ENCODE measurements around the gene CRLF1. TPM values are rescaled to one million over a fixed set of nuclear protein-coding genes. Genes with fewer than 3 reads are reported as not detected.

CRLF1 gene
- total RNA-seq, 1 experiment from 2014 or later = not detected

DNA sequence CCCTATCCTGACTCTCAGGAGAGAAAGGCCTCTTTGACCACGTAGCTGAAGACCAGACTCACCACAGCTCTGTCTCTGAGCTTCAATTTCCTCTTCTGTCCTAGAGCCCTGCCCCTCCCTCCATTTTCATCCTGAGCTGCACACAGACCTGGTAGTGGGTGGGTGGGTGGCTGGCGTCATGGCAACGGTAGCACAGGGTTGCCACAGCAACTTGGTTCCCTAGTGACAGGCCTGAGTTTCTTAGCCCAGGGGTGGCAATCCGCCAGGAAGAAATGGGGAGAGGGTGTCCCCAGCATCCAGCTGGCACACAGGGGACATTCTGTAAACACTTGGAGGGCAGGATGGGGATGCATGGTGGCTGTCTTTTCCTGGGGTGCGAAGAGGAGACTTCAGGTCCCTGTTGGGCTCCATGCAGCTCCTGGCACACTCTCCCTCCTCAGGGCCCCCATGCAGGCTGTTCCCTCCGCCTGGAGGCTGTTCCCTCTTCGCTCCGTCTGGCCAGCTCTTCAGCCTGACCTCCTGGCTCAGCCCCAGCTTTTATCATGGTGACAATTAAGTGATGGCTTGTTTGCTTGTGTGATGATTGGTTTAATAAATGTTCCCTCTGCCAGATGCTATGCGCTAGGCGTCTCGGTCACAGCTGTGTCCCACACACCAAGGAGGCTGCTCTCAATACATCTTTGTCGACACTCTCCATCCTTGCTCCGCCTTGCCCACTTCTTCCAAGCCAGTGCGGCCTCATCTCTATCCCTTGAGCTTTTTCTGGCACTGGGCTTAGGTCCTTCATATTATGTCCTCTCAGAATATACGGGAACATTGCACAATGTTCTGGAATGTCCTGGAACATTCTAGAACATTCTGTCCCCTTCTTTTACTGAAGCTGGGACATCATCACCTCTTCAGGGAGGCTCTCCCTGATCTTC is 22.8 kb upstream of the CRLF1 start:
- Histone ChIP-seq H3K9ac (ENCODE audit: low read length) (no peak overlapping the region), H4K20me1 (ENCODE audit: insufficient read depth, low read depth, low read length) (no peaks in the 10 kb centered on the region), H3K4me2 (ENCODE audit: low read depth, low read length, poor library complexity, severe bottlenecking) (no peak overlapping the region), H3K27ac (ENCODE audit: low read length) (no peak overlapping the region), H3K27me3 (ENCODE audit: low read length) (no peaks in the 10 kb centered on the region), H3K79me2 (ENCODE audit: low read length) (no peaks in the 10 kb centered on the region), H3K36me3 (ENCODE audit: insufficient read depth, low read length) (no peaks in the 10 kb centered on the region), H3K4me1 (ENCODE audit: low read length) (no peaks in the 10 kb centered on the region), H3K9me3 (ENCODE audit: low read length) (no peaks in the 10 kb centered on the region), H2AFZ (ENCODE audit: low read length) (no peak overlapping the region), H3K9me2 (replicated peaks; ENCODE audit: insufficient read depth, low read length) (no peaks in the 10 kb centered on the region), H3K4me3 (ENCODE audit: low read length) (no peak overlapping the region)
- no peak for DNase-seq

DNA sequence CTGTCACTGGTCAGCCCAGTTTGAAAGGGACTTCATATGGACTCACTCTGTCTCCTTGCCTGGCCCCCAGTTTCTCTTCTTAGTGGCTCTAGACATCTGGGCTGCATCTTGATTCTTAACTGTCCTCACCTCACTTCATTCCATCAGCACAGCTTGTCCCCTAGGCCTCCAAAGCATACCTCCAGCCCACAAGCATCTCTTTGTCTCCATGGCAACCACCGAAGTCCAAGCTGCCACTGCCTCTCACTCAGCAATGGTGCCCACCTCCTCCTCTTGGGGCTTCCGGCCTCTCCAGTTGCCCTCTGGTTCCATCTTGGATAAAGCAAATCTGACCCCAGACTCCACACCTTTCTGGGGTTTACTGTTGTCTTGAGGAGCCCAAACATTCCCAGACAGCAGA is 20.3 kb upstream of the CRLF1 start:
- no peaks in the 10 kb centered on the region for H4K20me1 ChIP-seq (ENCODE audit: insufficient read depth, low read depth, low read length)
- no peaks in the 10 kb centered on the region for H3K36me3 ChIP-seq (ENCODE audit: insufficient read depth, low read length)
- no peak overlapping the region for H3K27ac ChIP-seq (ENCODE audit: low read length)
- no peaks in the 10 kb centered on the region for H3K9me2 ChIP-seq (replicated peaks; ENCODE audit: insufficient read depth, low read length)
- no peaks in the 10 kb centered on the region for H3K4me1 ChIP-seq (ENCODE audit: low read length)
- no peak overlapping the region for H3K9ac ChIP-seq (ENCODE audit: low read length)
- no peaks in the 10 kb centered on the region for H3K9me3 ChIP-seq (ENCODE audit: low read length)
- no peaks in the 10 kb centered on the region for H3K27me3 ChIP-seq (ENCODE audit: low read length)
- H3K4me2 ChIP-seq (ENCODE audit: low read depth, low read length, poor library complexity, severe bottlenecking) = no peak overlapping the region
- H3K79me2 ChIP-seq (ENCODE audit: low read length) = no peaks in the 10 kb centered on the region
- no peak overlapping the region for H2AFZ ChIP-seq (ENCODE audit: low read length)
- no peak for DNase-seq
- H3K4me3 ChIP-seq (ENCODE audit: low read length) = no peak overlapping the region

DNA sequence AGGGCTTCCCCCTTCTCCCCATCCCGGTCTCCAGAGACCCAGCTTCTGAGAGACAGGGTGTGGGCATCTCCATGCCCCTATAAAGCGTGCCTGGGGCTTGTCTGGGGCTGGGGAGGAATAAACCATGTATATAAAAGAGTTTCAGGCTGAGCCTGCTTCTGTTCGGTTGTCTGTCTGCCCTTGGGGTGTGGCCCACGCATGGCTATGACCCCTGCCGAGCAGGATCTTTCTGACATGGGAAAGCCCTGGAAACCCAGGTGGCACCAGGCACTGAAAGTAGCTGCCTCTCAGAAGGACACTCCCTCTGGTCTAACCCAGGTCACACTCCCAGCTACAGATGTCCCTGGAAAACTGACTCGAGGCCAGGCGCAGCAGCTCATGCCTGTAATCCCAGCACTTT is 14.3 kb upstream of the CRLF1 start:
- Histone ChIP-seq H3K79me2 (ENCODE audit: low read length) (no peaks in the 10 kb centered on the region), H4K20me1 (ENCODE audit: insufficient read depth, low read depth, low read length) (no peaks in the 10 kb centered on the region), H3K36me3 (ENCODE audit: insufficient read depth, low read length) (no peaks in the 10 kb centered on the region), H3K4me3 (ENCODE audit: low read length) (no peak overlapping the region), H3K9me2 (replicated peaks; ENCODE audit: insufficient read depth, low read length) (no peaks in the 10 kb centered on the region), H3K27me3 (ENCODE audit: low read length) (no peaks in the 10 kb centered on the region), H2AFZ (ENCODE audit: low read length) (no peak overlapping the region), H3K4me1 (ENCODE audit: low read length) (peaks cover 3% of the 10 kb centered on the region; the same call in 1 of the 2 replicates), H3K9me3 (ENCODE audit: low read length) (no peaks in the 10 kb centered on the region), H3K9ac (ENCODE audit: low read length) (no peak overlapping the region), H3K4me2 (ENCODE audit: low read depth, low read length, poor library complexity, severe bottlenecking) (no peak overlapping the region), H3K27ac (ENCODE audit: low read length) (no peak overlapping the region)
- DNase-seq = no peak

DNA sequence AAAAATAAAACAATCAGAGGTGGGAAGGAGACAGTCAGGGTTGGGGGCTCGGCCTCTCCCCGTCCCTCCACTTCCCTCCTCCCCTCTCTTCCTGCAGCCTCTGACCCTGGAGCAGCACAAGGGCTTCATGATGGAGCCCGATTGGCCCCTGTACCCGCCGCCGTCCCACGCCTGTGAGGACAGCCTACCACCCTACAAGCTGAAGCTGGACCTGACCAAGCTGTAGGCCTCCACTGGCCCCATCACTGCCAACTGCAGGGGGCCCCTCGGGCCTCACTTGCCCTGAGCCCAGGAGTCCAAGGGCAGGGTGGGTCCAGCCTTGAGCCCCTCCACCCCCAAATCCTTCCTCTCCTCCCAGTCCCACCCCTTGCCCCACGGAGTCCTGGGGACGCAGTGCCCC is 13.7 kb upstream of the CRLF1 start:
- no peak overlapping the region for H3K4me3 ChIP-seq (ENCODE audit: low read length)
- H3K27ac ChIP-seq (ENCODE audit: low read length) = no peak overlapping the region
- no peak for DNase-seq
- no peaks in the 10 kb centered on the region for H3K9me3 ChIP-seq (ENCODE audit: low read length)
- no peak overlapping the region for H3K4me2 ChIP-seq (ENCODE audit: low read depth, low read length, poor library complexity, severe bottlenecking)
- no peak overlapping the region for H3K9ac ChIP-seq (ENCODE audit: low read length)
- no peaks in the 10 kb centered on the region for H3K27me3 ChIP-seq (ENCODE audit: low read length)
- H3K9me2 ChIP-seq (replicated peaks; ENCODE audit: insufficient read depth, low read length) = no peaks in the 10 kb centered on the region
- H3K36me3 ChIP-seq (ENCODE audit: insufficient read depth, low read length) = no peaks in the 10 kb centered on the region
- H2AFZ ChIP-seq (ENCODE audit: low read length) = no peak overlapping the region
- H4K20me1 ChIP-seq (ENCODE audit: insufficient read depth, low read depth, low read length) = no peaks in the 10 kb centered on the region
- no peaks in the 10 kb centered on the region for H3K79me2 ChIP-seq (ENCODE audit: low read length)
- H3K4me1 ChIP-seq (ENCODE audit: low read length) = peaks cover 3% of the 10 kb centered on the region; the same call in 1 of the 2 replicates

DNA sequence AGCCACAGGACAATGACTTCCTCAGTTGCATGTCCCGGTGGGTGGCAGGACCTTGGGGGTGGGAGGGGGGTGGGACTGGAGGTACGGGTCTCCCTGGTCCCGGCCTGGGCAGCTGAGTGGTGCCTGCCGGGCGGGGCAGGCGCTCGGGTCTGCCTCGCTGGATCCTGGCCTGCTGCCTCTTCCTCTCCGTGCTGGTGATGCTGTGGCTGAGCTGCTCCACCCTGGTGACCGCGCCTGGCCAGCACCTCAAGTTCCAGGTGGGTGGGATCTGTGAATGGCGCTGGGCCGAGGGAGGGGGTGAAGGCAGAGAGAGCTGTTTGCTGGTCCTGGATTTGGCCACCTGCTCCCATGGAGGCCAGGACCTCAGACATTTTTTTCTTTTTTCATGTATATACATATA is 11.6 kb upstream of the CRLF1 start:
- Histone ChIP-seq H3K9ac (ENCODE audit: low read length) (no peak overlapping the region), H3K4me2 (ENCODE audit: low read depth, low read length, poor library complexity, severe bottlenecking) (no peak overlapping the region), H3K36me3 (ENCODE audit: insufficient read depth, low read length) (no peaks in the 10 kb centered on the region), H3K9me2 (replicated peaks; ENCODE audit: insufficient read depth, low read length) (no peaks in the 10 kb centered on the region), H3K27me3 (ENCODE audit: low read length) (no peaks in the 10 kb centered on the region), H3K79me2 (ENCODE audit: low read length) (no peaks in the 10 kb centered on the region), H3K9me3 (ENCODE audit: low read length) (no peaks in the 10 kb centered on the region), H3K4me1 (ENCODE audit: low read length) (peaks cover 3% of the 10 kb centered on the region; the same call in 1 of the 2 replicates), H3K4me3 (ENCODE audit: low read length) (no peak overlapping the region), H3K27ac (ENCODE audit: low read length) (no peak overlapping the region), H4K20me1 (ENCODE audit: insufficient read depth, low read depth, low read length) (no peaks in the 10 kb centered on the region), H2AFZ (ENCODE audit: low read length) (no peak overlapping the region)
- no peak for DNase-seq

DNA sequence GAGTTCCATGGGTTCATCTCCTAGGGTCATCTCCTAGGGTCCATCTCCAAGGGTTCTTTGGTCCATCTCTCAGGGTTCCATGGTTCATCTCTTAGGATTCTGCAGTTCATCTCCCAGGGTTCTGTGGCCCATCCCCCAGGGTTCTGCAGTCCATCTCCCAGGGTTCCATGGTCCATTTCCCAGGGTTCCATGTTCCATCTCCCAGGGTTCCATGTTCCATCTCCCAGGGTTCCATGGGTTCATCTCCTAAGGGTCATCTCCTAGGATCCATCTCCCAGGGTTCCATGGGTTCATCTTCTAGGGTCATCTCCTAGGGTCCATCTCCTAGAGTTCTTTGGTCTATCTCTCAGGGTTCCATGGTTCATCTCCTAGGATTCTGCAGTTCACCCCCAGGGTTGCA is 11.0 kb upstream of the CRLF1 start:
- no peak overlapping the region for H2AFZ ChIP-seq (ENCODE audit: low read length)
- H3K4me3 ChIP-seq (ENCODE audit: low read length) = no peak overlapping the region
- no peak overlapping the region for H3K27ac ChIP-seq (ENCODE audit: low read length)
- no peak for DNase-seq
- H3K9me2 ChIP-seq (replicated peaks; ENCODE audit: insufficient read depth, low read length) = no peaks in the 10 kb centered on the region
- H3K4me1 ChIP-seq (ENCODE audit: low read length) = peaks cover 3% of the 10 kb centered on the region
- H3K36me3 ChIP-seq (ENCODE audit: insufficient read depth, low read length) = no peaks in the 10 kb centered on the region
- H3K79me2 ChIP-seq (ENCODE audit: low read length) = no peaks in the 10 kb centered on the region
- no peaks in the 10 kb centered on the region for H3K9me3 ChIP-seq (ENCODE audit: low read length)
- no peaks in the 10 kb centered on the region for H4K20me1 ChIP-seq (ENCODE audit: insufficient read depth, low read depth, low read length)
- H3K27me3 ChIP-seq (ENCODE audit: low read length) = no peaks in the 10 kb centered on the region
- no peak overlapping the region for H3K9ac ChIP-seq (ENCODE audit: low read length)
- H3K4me2 ChIP-seq (ENCODE audit: low read depth, low read length, poor library complexity, severe bottlenecking) = no peak overlapping the region

DNA sequence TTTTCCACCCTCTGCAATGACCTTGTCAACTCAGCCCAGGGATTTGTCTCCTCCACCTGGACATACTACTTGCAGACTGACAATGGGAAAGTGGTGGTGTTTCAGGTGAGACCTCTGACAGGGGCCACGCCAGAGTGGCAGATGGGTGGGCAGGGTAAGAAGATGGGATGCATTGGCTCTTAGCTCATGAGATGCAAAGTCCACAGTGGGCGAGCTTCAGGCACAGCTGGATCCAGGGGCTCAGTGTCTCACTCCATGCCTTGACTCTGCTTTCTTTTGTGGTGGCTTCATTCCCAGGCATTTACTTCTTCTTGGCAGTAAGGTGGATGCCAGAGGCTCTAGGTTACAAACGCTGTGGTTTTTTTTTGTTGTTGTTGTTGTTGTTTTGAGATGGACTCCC is 9.4 kb upstream of the CRLF1 start:
- no peaks in the 10 kb centered on the region for H3K79me2 ChIP-seq (ENCODE audit: low read length)
- peaks cover 13% of the 10 kb centered on the region for H3K4me1 ChIP-seq (ENCODE audit: low read length)
- H3K27ac ChIP-seq (ENCODE audit: low read length) = no peak overlapping the region
- no peaks in the 10 kb centered on the region for H3K27me3 ChIP-seq (ENCODE audit: low read length)
- no peak overlapping the region for H3K9ac ChIP-seq (ENCODE audit: low read length)
- H3K9me2 ChIP-seq (replicated peaks; ENCODE audit: insufficient read depth, low read length) = no peaks in the 10 kb centered on the region
- 0 out of 2 replicates have a peak, but pooled peaks cover 3% of the 10 kb centered on the region for H4K20me1 ChIP-seq (ENCODE audit: insufficient read depth, low read depth, low read length)
- no peak overlapping the region for H3K4me3 ChIP-seq (ENCODE audit: low read length)
- no peaks in the 10 kb centered on the region for H3K36me3 ChIP-seq (ENCODE audit: insufficient read depth, low read length)
- no peaks in the 10 kb centered on the region for H3K9me3 ChIP-seq (ENCODE audit: low read length)
- no peak overlapping the region for H2AFZ ChIP-seq (ENCODE audit: low read length)
- no peak for DNase-seq
- no peak overlapping the region for H3K4me2 ChIP-seq (ENCODE audit: low read depth, low read length, poor library complexity, severe bottlenecking)

DNA sequence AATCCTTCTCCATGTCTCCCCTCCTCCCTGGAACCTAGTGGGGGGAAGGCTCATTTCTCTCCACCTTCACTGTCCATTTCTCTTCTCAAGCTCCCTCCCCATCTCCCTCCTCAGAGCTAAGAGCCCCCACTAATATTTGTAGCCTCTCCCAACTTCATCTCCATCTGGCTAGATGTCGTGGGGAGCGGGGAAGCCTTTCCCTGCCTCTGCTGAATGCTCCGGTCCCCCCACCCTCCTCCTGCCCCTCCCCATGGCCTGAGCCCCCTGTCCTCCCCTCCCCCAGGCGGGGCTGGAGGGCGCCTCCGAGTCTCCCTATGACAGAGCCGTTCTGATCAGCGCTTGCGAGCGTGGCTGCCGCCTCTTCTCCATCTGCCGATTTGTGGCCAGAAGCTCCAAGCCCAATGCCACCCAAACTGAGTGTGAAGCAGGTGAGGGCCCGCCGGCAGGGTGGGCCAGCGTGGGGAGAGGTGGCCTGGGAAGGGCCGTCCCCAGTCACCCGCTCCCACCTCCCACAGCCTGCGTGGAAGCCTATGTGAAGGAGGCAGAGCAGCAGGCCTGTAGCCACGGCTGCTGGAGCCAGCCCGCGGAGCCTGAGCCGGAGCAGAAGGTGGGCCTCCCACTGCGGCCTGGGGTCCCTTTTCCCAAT is 7.1 kb upstream of the CRLF1 start:
- H3K79me2 ChIP-seq (ENCODE audit: low read length) = no peaks in the 10 kb centered on the region
- H3K27ac ChIP-seq (ENCODE audit: low read length) = no peak overlapping the region
- H3K9me2 ChIP-seq (replicated peaks; ENCODE audit: insufficient read depth, low read length) = no peaks in the 10 kb centered on the region
- 0 out of 2 replicates have a peak, but pooled peaks cover 3% of the 10 kb centered on the region for H4K20me1 ChIP-seq (ENCODE audit: insufficient read depth, low read depth, low read length)
- H3K4me1 ChIP-seq (ENCODE audit: low read length) = peaks cover 14% of the 10 kb centered on the region
- no peak for DNase-seq
- no peak overlapping the region for H3K4me3 ChIP-seq (ENCODE audit: low read length)
- H3K36me3 ChIP-seq (ENCODE audit: insufficient read depth, low read length) = no peaks in the 10 kb centered on the region
- H3K9ac ChIP-seq (ENCODE audit: low read length) = no peak overlapping the region
- no peak overlapping the region for H2AFZ ChIP-seq (ENCODE audit: low read length)
- no peaks in the 10 kb centered on the region for H3K27me3 ChIP-seq (ENCODE audit: low read length)
- no peak overlapping the region for H3K4me2 ChIP-seq (ENCODE audit: low read depth, low read length, poor library complexity, severe bottlenecking)
- no peaks in the 10 kb centered on the region for H3K9me3 ChIP-seq (ENCODE audit: low read length)

Measured in Karpas-422 (cell line).